Stomach (tissue), 9 donors: ENCODE data around the gene HSD17B12. TPM values are rescaled to one million over a fixed set of nuclear protein-coding genes. Genes with fewer than 3 reads are reported as not detected.
A peak's percentile ranks its signal among the peaks of the same experiment; 100 is the strongest.

Source experiments
- DNase-seq, 2 donors: peaks; one replicate each; pipeline versions ENCODE4 v3.0.0 to v3.0.0-alpha.2; 2013 to 2019
- H3K27ac ChIP-seq, 5 donors: fragments of 200-600 bp in 4 of 5; sonication (generic) in 4 of 5; one replicate each; pipeline ENCODE4 v1.5.1; 2013 to 2019; ENCODE audit warnings: mild to moderate bottlenecking in 1 of 5, moderate library complexity in 1 of 5
- H3K27me3 ChIP-seq, 3 donors: fragments of 200-600 bp; sonication (generic); one replicate each; pipeline ENCODE4 v1.5.1; 2017 to 2019; ENCODE audit warnings: mixed run types in 1 of 3
- H3K36me3 ChIP-seq, 4 donors: fragments of 200-600 bp; sonication (generic); 1 replicate in 3 of 4; 2 replicates in 1 of 4; pipeline ENCODE4 v1.5.1; 2016 to 2019
- H3K4me1 ChIP-seq, 4 donors: fragments of 200-600 bp; sonication (generic); one replicate each; pipeline ENCODE4 v1.5.1; 2016 to 2019
- H3K4me3 ChIP-seq, 4 donors: fragments of 200-600 bp; sonication (generic) in 3 of 4; one replicate each; pipeline ENCODE4 v1.5.1; 2016 to 2019; ENCODE audit warnings: mild to moderate bottlenecking in 1 of 4
- H3K9me3 ChIP-seq, 4 donors: fragments of 200-600 bp; sonication (generic); one replicate each; pipeline ENCODE4 v1.5.1; 2016 to 2019
- EP300 ChIP-seq: sonication (generic); formaldehyde crosslinking; IDR thresholded peaks from one replicate; pipeline ENCODE4 v1.6.1; 2017; ENCODE audit warnings: antibody characterized with exemption
- POLR2A ChIP-seq, 4 donors: fragments of 450-650 bp; IDR thresholded peaks; one replicate each; pipeline ENCODE4 v1.6.1; 2016; ENCODE audit warnings: antibody characterized with exemption in 4 of 4, control low read depth in 2 of 4, mild to moderate bottlenecking in 1 of 4, moderate library complexity in 1 of 4
- POLR2AphosphoS5 ChIP-seq, 3 donors: sonication (generic); formaldehyde crosslinking; IDR thresholded peaks; one replicate each; pipeline ENCODE4 v1.6.1; 2016; ENCODE audit warnings: antibody characterized with exemption in 3 of 3
- WGBS, 5 donors: extraction: QIAGEN DNeasy Blood & Tissue Kit in 3 of 5; methylation state at CpG; one replicate each; pipeline versions ENCODE4 v1.1.5 to v1.1.7; 2013 to 2018; 5-methylcytosine and 5-hydroxymethylcytosine counted together
- intact Hi-C: fragments of 100-400 bp; cut with DNase I; formaldehyde crosslinking; loops from one replicate; pipeline ENCODE4 v1.15.1; 2023; ENCODE audit warnings: low total_unique reads
- polyA plus RNA-seq, 3 donors: library from polyadenylated mRNA; stranded (reverse); fragments of 200-250 nt; gene quantifications; one replicate each; pipeline ENCODE4 v1.2.3, GENCODE V29; 2013
- total RNA-seq, 5 donors: library from RNA; depleted of rRNA; stranded (reverse); fragments of >200 nt; gene quantifications; one replicate each; pipeline versions ENCODE4 v1.1.0 to v1.2.3, GENCODE V29; 2014 to 2016
- TF ChIP-seq, protein P1 (sequence below), 7 experiments: fragments of 450-650 bp in 4 of 7; fragments of 200-600 bp in 3 of 7; sonication (generic) in 3 of 7; IDR thresholded peaks; one replicate each; pipeline ENCODE4 v1.5.1; 2016 to 2019; ENCODE audit warnings: antibody characterized with exemption in 7 of 7, control low read depth in 2 of 7, mild to moderate bottlenecking in 1 of 7
- donor health status: healthy with polysubstance abuse.
- donor health status: Bipolar disorder and iron deficiency.
- donor health status: healthy.

HSD17B12 gene
- total and polyA plus RNA-seq, 8 donors: 25.8 to 169 (median 52.4) TPM

DNA sequence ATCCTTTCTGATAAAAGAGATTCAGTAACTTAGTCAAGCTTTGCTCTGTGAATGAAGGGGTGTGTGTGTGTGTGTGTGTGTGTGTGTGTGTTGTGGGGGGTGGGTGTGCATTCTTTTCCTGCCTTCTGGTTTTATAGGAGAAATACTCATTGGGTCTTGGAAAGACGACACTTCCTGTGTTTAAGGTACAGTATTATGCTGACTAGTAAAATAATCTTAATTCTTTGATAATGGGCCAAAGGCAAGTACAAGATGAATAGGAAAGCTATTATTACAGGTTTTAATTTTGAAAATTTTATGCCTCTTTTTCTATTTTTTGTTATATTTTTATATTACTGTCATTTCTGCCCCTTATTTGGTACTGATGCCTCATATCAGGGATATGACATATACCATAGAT is 26.1 kb downstream of the HSD17B12 start:
- no peaks in the 10 kb centered on the region for H3K4me1 ChIP-seq

DNA sequence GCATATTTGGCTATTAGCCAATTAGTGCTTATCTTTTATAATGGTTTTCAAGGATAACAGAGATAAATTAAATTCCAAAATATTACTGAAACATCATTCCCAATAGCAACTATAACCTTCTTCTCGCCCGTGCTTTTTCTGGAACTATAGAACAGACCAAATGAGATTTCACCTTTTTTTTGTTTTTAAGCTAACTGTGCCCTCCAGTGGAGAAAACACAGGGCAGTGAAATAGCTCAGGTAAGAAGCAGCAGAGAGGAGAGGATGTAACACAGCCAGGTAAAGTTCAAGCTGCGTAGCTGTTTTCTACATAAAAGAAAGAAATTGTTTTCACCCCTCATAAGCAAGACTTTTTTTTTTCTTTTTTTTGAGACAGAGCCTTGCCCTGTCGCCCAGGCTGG is 28.2 kb downstream of the HSD17B12 start:
- H3K27ac ChIP-seq: no peak overlapping the region
- no peaks in the 10 kb centered on the region for H3K27me3 ChIP-seq
- no peak for DNase-seq
- TF ChIP-seq, protein P1, sequence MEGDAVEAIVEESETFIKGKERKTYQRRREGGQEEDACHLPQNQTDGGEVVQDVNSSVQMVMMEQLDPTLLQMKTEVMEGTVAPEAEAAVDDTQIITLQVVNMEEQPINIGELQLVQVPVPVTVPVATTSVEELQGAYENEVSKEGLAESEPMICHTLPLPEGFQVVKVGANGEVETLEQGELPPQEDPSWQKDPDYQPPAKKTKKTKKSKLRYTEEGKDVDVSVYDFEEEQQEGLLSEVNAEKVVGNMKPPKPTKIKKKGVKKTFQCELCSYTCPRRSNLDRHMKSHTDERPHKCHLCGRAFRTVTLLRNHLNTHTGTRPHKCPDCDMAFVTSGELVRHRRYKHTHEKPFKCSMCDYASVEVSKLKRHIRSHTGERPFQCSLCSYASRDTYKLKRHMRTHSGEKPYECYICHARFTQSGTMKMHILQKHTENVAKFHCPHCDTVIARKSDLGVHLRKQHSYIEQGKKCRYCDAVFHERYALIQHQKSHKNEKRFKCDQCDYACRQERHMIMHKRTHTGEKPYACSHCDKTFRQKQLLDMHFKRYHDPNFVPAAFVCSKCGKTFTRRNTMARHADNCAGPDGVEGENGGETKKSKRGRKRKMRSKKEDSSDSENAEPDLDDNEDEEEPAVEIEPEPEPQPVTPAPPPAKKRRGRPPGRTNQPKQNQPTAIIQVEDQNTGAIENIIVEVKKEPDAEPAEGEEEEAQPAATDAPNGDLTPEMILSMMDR (IDR thresholded peaks at IDR 0.05): peak in 3 of 7 experiments; percentile 8 to 37 (median 20)
- TF ChIP-seq POLR2AphosphoS5 (IDR thresholded peaks at IDR 0.05): no peak
- peaks cover 0 to 3% (median 1%) of the 10 kb centered on the region in 4 donors for H3K36me3 ChIP-seq
- intact Hi-C loops: no loop called here
- H3K9me3 ChIP-seq: no peaks in the 10 kb centered on the region
- WGBS, 5 donors: 70 to 84% (median 75%) methylated on average over 4 of the region's 4 CpGs
- H3K4me3 ChIP-seq: no peak overlapping the region
- H3K4me1 ChIP-seq: no peaks in the 10 kb centered on the region

More for the DNA sequence above, 26.1 kb downstream of the HSD17B12 start:
- Histone ChIP-seq H3K27ac (no peak overlapping the region), H3K9me3 (peaks cover 0 to 6% (median 1%) of the 10 kb centered on the region in 4 donors), H3K27me3 (no peaks in the 10 kb centered on the region), H3K36me3 (peaks cover 0 to 3% (median 1%) of the 10 kb centered on the region in 4 donors), H3K4me3 (no peak overlapping the region)
- TF ChIP-seq POLR2A (IDR thresholded peaks at IDR 0.05) (no peak), POLR2AphosphoS5 (IDR thresholded peaks at IDR 0.05) (no peak), EP300 (no peak)
- TF ChIP-seq, protein P1 (IDR thresholded peaks at IDR 0.05): no peak
- intact Hi-C loops: no loop called here
- DNase-seq: no peak
- 76 to 96% (median 91%) methylated on average over 1 of the region's 1 CpG for WGBS, 5 donors

- Histone ChIP-seq H3K4me3 (no peak overlapping the region), H3K4me1 (no peaks in the 10 kb centered on the region), H3K27ac (no peak overlapping the region), H3K36me3 (peaks cover 0 to 3% (median 1%) of the 10 kb centered on the region in 4 donors), H3K27me3 (no peaks in the 10 kb centered on the region), H3K9me3 (no peaks in the 10 kb centered on the region)
- intact Hi-C loops: no loop called here
- 76 to 92% (median 87%) methylated on average over 1 of the region's 1 CpG for WGBS, 5 donors
- TF ChIP-seq POLR2A (IDR thresholded peaks at IDR 0.05) (no peak), POLR2AphosphoS5 (IDR thresholded peaks at IDR 0.05) (no peak), EP300 (no peak)
- TF ChIP-seq, protein P1 (IDR thresholded peaks at IDR 0.05): no peak
- no peak for DNase-seq
Observed at GRCh38 chr11:43709689-43710088, 29.2 kb downstream of the HSD17B12 start.

DNA sequence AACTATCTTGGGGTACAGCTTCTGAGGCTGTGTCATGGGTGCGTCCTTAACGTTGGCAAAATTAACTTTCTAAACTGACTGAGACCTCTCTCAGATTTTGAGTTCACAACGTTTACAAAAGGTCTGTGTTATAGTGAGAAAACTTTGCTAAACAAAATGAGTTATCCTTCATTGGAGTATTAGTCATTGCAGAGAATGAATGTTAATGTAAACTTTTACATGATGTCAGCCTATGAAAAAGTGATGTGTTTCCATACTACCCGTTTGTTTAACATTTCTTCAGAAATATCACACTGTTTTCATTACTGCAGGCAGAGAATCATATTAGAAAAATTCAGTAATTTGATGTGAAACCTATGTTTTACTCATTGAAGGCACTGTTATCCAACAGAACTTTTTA is 32.1 kb downstream of the HSD17B12 start:
- H3K36me3 ChIP-seq: peaks cover 0 to 3% (median 1%) of the 10 kb centered on the region in 4 donors
- no peak overlapping the region for H3K27ac ChIP-seq
- peaks cover 0 to 7% (median 0%) of the 10 kb centered on the region in 4 donors for H3K4me1 ChIP-seq
- no peak for DNase-seq
- H3K4me3 ChIP-seq: no peak overlapping the region
- H3K9me3 ChIP-seq: no peaks in the 10 kb centered on the region
- H3K27me3 ChIP-seq: no peaks in the 10 kb centered on the region
- TF ChIP-seq POLR2A (IDR thresholded peaks at IDR 0.05): no peak
- no peak for TF ChIP-seq EP300
- TF ChIP-seq, protein P1 (IDR thresholded peaks at IDR 0.05): no peak
- TF ChIP-seq POLR2AphosphoS5 (IDR thresholded peaks at IDR 0.05): no peak
- intact Hi-C loops: no loop called here
- 58 to 82% (median 74%) methylated on average over 4 of the region's 4 CpGs for WGBS, 5 donors
